Measurements from ENCODE around the gene FOXK1. TPM values are rescaled to one million over a fixed set of nuclear protein-coding genes. Genes with fewer than 3 reads are reported as not detected.
"Not testable (repeated sequence)": the region's sequence is repeated elsewhere in the genome, so short reads cannot be mapped to it uniquely, and the experiment has no call there.

The FOXK1 gene
- total RNA-seq, 1 donor from 2014 or later = 35.6 TPM

DNA sequence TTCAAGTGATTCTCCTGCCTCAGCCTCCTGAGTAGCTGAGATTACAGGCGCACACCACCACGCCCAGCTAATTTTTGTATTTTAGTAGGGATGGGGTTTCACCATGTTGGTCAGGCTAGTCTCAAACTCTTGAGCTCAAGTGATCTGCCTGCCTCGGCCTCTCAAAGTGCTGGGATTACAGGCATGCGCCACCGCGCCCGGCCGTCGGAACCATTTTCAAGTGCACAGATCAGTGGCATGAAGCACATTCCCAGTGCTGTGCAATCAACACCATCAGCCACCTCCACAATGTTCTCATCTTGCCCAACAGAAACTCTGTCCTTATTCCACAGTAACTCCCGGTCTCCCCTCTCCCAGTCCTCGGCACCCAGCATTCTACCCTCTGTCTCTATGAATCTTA lies 4.6 kb upstream of the FOXK1 start:
- not testable (repeated sequence) for H3K4me3 Mint-ChIP-seq (ENCODE audit: low read depth); H3K4me1 Mint-ChIP-seq (ENCODE audit: low read depth)

GRCh38 chr7:4681218-4681851 lies 760 bp upstream of the FOXK1 start:
- Mint-ChIP-seq H3K36me3 (ENCODE audit: low read depth) (peaks cover 15% of the 10 kb centered on the region), H3K4me3 (ENCODE audit: low read depth) (peak overlapping the region; percentile 84), H3K9me3 (no peaks in the 10 kb centered on the region), H3K27me3 (ENCODE audit: low read depth) (no peaks in the 10 kb centered on the region), H3K4me1 (ENCODE audit: low read depth) (peaks cover 19% of the 10 kb centered on the region), H3K27ac (peak overlapping the region; percentile 83)
- intact Hi-C loops (cut with micrococcal nuclease) = no loop called here
- DNase-seq (ENCODE audit: low spot score) = no peak

More for the DNA sequence above, 4.6 kb upstream of the FOXK1 start:
- H3K27me3 Mint-ChIP-seq (ENCODE audit: low read depth); H3K27ac Mint-ChIP-seq; DNase-seq (ENCODE audit: low spot score); intact Hi-C loops (cut with micrococcal nuclease); H3K36me3 Mint-ChIP-seq (ENCODE audit: low read depth); H3K9me3 Mint-ChIP-seq: not testable (repeated sequence)

DNA sequence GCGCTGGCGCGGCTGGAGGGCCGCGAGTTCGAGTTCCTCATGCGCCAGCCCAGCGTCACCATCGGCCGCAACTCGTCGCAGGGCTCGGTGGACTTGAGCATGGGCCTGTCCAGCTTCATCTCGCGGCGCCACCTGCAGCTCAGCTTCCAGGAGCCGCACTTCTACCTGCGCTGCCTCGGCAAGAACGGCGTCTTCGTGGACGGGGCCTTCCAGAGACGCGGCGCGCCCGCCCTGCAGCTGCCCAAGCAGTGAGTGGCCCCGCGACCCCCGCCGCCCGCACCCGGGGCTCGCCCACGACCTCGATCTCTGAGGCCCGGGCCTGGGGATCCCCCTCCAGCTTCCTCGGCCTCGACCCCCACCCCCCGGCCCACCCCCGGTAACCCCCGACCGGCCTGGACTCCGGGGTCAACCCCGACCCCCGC lies 537 bp downstream of the FOXK1 start:
- DNase-seq (ENCODE audit: low spot score) = peak; percentile 32
- H3K27me3 Mint-ChIP-seq (ENCODE audit: low read depth) = no peaks in the 10 kb centered on the region
- no peaks in the 10 kb centered on the region for H3K9me3 Mint-ChIP-seq
- H3K36me3 Mint-ChIP-seq (ENCODE audit: low read depth) = peaks cover 18% of the 10 kb centered on the region
- intact Hi-C loops (cut with micrococcal nuclease) = no loop called here
- peak overlapping the region; percentile 91 for H3K4me3 Mint-ChIP-seq (ENCODE audit: low read depth)
- peaks cover 22% of the 10 kb centered on the region for H3K4me1 Mint-ChIP-seq (ENCODE audit: low read depth)
- H3K27ac Mint-ChIP-seq = no peak overlapping the region

DNA sequence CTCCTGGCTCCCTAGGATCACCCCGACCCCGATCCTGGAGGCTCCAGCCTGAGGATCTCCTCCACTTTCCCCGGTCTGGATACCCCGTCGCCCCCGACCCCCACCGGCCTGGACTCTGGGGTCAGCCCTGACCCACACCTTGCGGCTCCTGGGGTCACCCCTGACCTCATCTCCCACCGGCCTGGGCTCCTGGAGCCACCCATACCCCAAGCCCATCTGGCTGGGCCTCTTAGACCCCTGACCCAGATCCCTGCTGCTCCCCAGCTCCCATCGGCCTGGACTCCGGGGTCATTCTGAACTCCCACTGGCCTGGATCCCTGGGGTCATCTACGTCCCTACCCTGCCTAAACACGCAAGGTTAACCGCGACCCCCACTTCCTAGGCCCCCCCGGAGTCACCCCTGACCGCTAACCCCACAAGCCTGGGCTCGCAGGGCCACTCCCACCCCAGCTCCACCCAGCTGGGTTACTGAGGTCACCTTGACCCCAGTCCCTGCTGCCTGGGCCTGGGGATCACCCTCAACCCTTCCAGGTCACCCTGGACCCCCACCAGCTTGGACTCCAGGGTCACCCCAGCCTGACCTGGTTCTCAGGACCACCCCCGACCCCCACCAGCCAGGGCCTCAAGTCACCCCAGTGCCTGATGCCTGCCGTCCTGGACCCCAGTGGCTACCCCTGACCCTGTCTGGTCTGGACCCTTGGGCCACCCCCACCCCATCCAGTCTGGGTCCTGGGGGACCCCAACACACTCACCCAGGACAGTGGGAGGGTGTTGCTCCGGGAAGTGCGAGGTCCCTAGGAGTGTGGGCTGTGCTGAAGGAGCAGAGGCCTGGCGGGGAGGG lies 1.2 kb downstream of the FOXK1 start:
- peaks cover 24% of the 10 kb centered on the region for H3K4me1 Mint-ChIP-seq (ENCODE audit: low read depth)
- peak; percentile 10 for DNase-seq (ENCODE audit: low spot score)
- no peaks in the 10 kb centered on the region for H3K27me3 Mint-ChIP-seq (ENCODE audit: low read depth)
- peaks cover 21% of the 10 kb centered on the region for H3K36me3 Mint-ChIP-seq (ENCODE audit: low read depth)
- intact Hi-C loops (cut with micrococcal nuclease) = no loop called here
- peak overlapping the region; percentile 92 for H3K27ac Mint-ChIP-seq
- peak overlapping the region; percentile 91 for H3K4me3 Mint-ChIP-seq (ENCODE audit: low read depth)
- no peaks in the 10 kb centered on the region for H3K9me3 Mint-ChIP-seq

- peak overlapping the region; percentile 92 for H3K27ac Mint-ChIP-seq
- intact Hi-C loops (cut with micrococcal nuclease) = loop anchor here (1.0 to 2.0 kb wide), 3 partner anchors 43 to 73 kb away; no protein-coding TSS in a partner anchor
- H3K9me3 Mint-ChIP-seq = no peaks in the 10 kb centered on the region
- H3K36me3 Mint-ChIP-seq (ENCODE audit: low read depth) = peaks cover 21% of the 10 kb centered on the region
- DNase-seq (ENCODE audit: low spot score) = peak; percentile 26
- H3K27me3 Mint-ChIP-seq (ENCODE audit: low read depth) = no peaks in the 10 kb centered on the region
- peak overlapping the region; percentile 91 for H3K4me3 Mint-ChIP-seq (ENCODE audit: low read depth)
- H3K4me1 Mint-ChIP-seq (ENCODE audit: low read depth) = peaks cover 24% of the 10 kb centered on the region
These were observed 1.9 kb downstream of the FOXK1 start for GRCh38 chr7:4683884-4684565.

DNA sequence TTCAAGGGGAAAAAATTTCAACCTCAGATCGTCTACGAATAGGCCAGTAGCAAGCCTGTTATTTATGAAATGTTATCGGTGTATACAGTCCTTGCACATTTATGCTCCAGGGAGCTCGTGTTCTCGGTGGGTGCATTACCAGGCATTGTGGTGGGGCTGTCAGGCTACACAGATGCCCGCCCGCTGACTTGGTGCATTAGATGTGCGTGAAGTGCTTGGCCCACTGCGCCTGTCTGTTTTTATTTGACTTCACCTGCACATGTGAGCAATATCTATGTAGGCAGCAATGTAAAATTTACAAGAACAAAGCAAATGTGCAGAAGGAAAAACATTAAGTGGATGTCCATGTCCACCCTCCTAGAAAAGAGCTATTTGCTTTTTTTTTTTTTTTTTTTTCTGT lies 2.8 kb downstream of the FOXK1 start:
- intact Hi-C loops (cut with micrococcal nuclease) = loop anchor here (1.0 to 2.0 kb wide), 3 partner anchors 44 to 74 kb away; no protein-coding TSS in a partner anchor
- peaks cover 21% of the 10 kb centered on the region for H3K36me3 Mint-ChIP-seq (ENCODE audit: low read depth)
- peak overlapping the region; percentile 92 for H3K27ac Mint-ChIP-seq
- peaks cover 30% of the 10 kb centered on the region for H3K4me1 Mint-ChIP-seq (ENCODE audit: low read depth)
- no peaks in the 10 kb centered on the region for H3K27me3 Mint-ChIP-seq (ENCODE audit: low read depth)
- peak overlapping the region; percentile 91 for H3K4me3 Mint-ChIP-seq (ENCODE audit: low read depth)
- DNase-seq (ENCODE audit: low spot score) = no peak
- no peaks in the 10 kb centered on the region for H3K9me3 Mint-ChIP-seq

DNA sequence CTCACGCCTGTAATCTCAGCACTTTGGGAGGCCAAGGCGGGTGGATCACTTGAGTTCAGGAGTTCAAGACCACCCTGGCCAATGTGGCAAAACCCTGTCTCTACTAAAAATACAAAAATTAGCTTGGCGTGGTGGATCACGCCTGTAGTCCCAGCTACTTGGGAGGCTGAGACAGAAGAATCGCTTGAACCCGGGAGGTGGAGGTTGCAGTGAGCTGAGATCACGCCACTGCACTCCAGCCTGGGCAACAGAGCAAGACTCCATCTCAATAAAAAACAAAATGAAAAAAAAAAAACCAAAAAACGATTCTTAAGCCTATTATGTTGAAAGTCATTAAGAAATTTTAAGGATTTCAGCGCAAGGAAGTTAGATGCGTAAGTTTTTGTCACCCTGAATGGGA lies 3.6 kb downstream of the FOXK1 start:
- H3K9me3 Mint-ChIP-seq = not testable (repeated sequence)

DNA sequence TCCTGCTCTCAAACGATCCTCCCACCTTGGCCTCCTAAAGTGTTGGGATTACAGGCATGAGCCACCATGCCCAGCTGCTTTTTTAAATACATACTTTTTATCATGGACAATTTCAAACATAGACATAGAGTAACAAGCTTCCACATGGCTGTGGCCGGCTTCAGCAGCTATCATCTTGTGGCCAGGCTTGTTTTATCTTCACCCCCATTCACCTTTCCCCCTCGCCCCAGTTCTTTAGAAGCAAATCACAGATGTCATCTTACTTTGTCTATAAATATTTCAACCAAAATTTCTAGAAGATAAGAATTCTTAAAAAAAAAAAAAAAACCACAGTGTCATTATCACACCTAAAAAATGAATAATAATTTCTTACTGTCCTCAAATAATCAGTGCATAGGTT lies 5.9 kb downstream of the FOXK1 start:
- no peak overlapping the region for H3K4me3 Mint-ChIP-seq (ENCODE audit: low read depth)
- intact Hi-C loops (cut with micrococcal nuclease) = no loop called here
- no peaks in the 10 kb centered on the region for H3K9me3 Mint-ChIP-seq
- H3K36me3 Mint-ChIP-seq (ENCODE audit: low read depth) = peaks cover 21% of the 10 kb centered on the region
- peaks cover 38% of the 10 kb centered on the region for H3K4me1 Mint-ChIP-seq (ENCODE audit: low read depth)
- no peak for DNase-seq (ENCODE audit: low spot score)
- no peak overlapping the region for H3K27ac Mint-ChIP-seq
- H3K27me3 Mint-ChIP-seq (ENCODE audit: low read depth) = no peaks in the 10 kb centered on the region

More for the DNA sequence above, 3.6 kb downstream of the FOXK1 start:
- H3K27ac Mint-ChIP-seq; DNase-seq (ENCODE audit: low spot score); H3K27me3 Mint-ChIP-seq (ENCODE audit: low read depth); H3K4me3 Mint-ChIP-seq (ENCODE audit: low read depth): not testable (repeated sequence)
- peaks cover 21% of the 10 kb centered on the region for H3K36me3 Mint-ChIP-seq (ENCODE audit: low read depth)
- intact Hi-C loops (cut with micrococcal nuclease) = loop anchor here (2.0 kb wide), 1 partner anchor 75 kb away; no protein-coding TSS in a partner anchor
- peaks cover 36% of the 10 kb centered on the region for H3K4me1 Mint-ChIP-seq (ENCODE audit: low read depth)

- H3K4me3 Mint-ChIP-seq (ENCODE audit: low read depth) = no peak overlapping the region
- intact Hi-C loops (cut with micrococcal nuclease) = no loop called here
- H3K4me1 Mint-ChIP-seq (ENCODE audit: low read depth) = peaks cover 35% of the 10 kb centered on the region
- H3K27ac Mint-ChIP-seq = no peak overlapping the region
- DNase-seq (ENCODE audit: low spot score) = no peak
- no peaks in the 10 kb centered on the region for H3K9me3 Mint-ChIP-seq
- peaks cover 17% of the 10 kb centered on the region for H3K36me3 Mint-ChIP-seq (ENCODE audit: low read depth)
- H3K27me3 Mint-ChIP-seq (ENCODE audit: low read depth) = no peaks in the 10 kb centered on the region
These were observed 7.1 kb downstream of the FOXK1 start for GRCh38 chr7:4689151-4689550.

DNA sequence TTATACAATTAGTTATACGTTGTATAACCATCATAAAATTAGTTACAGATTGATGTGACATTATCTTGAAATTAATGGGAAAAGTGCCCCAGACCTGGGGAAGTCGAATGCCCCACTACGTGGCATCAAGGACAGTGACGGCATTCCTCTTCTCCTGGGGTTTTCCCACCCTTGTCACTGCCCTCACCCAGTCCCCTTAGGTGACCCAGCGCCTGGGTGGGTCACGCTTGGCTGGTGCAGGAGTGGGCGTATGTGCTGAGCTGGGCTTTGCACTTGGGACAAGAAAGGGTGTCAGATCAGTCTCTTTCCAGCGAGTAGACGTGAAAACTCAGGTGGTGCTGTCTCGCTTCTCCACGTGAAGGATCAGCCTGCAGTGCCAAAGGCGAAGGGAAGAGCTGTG lies 7.6 kb downstream of the FOXK1 start:
- H3K27me3 Mint-ChIP-seq (ENCODE audit: low read depth) = no peaks in the 10 kb centered on the region
- no peak for DNase-seq (ENCODE audit: low spot score)
- H3K36me3 Mint-ChIP-seq (ENCODE audit: low read depth) = peaks cover 12% of the 10 kb centered on the region
- intact Hi-C loops (cut with micrococcal nuclease) = no loop called here
- H3K4me3 Mint-ChIP-seq (ENCODE audit: low read depth) = no peak overlapping the region
- peaks cover 30% of the 10 kb centered on the region for H3K4me1 Mint-ChIP-seq (ENCODE audit: low read depth)
- no peaks in the 10 kb centered on the region for H3K9me3 Mint-ChIP-seq
- no peak overlapping the region for H3K27ac Mint-ChIP-seq

DNA sequence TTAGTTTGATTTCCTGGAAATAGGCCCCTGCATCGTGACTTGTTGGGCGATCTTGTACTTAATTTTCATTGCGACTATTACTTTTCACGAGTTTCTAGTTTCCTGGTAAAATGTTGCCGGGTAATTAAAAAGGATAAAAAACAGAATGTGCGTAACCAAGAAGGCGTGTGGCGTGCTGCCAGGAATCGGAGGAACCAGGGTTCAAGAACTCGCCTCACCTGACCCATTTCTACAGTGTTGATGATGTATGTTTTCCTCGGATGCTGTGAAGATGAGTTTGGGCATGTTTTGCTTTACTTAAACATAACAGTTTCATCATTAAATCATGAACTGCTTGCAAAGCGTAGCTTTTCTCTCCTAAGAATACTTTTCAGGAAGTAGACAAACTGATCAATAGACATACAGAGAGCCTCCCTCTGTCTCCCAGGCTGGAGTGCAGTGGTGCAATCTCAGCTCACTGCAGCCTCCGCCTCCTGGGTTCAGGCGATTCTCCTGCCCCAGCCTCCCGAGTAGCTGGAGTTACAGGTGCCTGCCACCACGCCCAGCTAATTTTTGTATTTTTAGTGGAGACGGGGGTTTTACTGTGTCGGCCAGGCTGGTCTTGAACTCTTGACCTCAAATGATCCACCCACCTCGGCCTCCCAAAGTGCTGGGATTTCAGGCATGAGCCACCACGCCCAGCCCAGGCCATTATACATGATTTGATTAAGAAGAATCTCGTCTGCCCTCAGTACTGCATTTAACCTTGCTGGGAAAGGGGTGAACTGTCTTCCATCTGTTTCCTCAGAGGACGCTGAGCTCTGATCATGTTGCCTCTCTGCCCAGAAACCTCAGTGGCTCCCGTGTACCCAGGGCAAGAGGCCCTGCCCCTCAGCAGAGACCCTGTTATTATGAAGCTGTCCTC lies 9.1 kb downstream of the FOXK1 start:
- no peaks in the 10 kb centered on the region for H3K27me3 Mint-ChIP-seq (ENCODE audit: low read depth)
- peaks cover 24% of the 10 kb centered on the region for H3K4me1 Mint-ChIP-seq (ENCODE audit: low read depth)

GRCh38 chr7:4692055-4692454 lies 10.0 kb downstream of the FOXK1 start:
- no peaks in the 10 kb centered on the region for H3K9me3 Mint-ChIP-seq
- peaks cover 7% of the 10 kb centered on the region for H3K36me3 Mint-ChIP-seq (ENCODE audit: low read depth)
- no peak overlapping the region for H3K4me3 Mint-ChIP-seq (ENCODE audit: low read depth)
- H3K27ac Mint-ChIP-seq = no peak overlapping the region
- no peaks in the 10 kb centered on the region for H3K27me3 Mint-ChIP-seq (ENCODE audit: low read depth)
- peaks cover 19% of the 10 kb centered on the region for H3K4me1 Mint-ChIP-seq (ENCODE audit: low read depth)
- no peak for DNase-seq (ENCODE audit: low spot score)
- intact Hi-C loops (cut with micrococcal nuclease) = no loop called here

More for the DNA sequence above, 9.1 kb downstream of the FOXK1 start:
- H3K4me3 Mint-ChIP-seq (ENCODE audit: low read depth) = no peak overlapping the region
- H3K27ac Mint-ChIP-seq = no peak overlapping the region
- intact Hi-C loops (cut with micrococcal nuclease) = no loop called here
- no peaks in the 10 kb centered on the region for H3K9me3 Mint-ChIP-seq
- DNase-seq (ENCODE audit: low spot score) = no peak
- peaks cover 10% of the 10 kb centered on the region for H3K36me3 Mint-ChIP-seq (ENCODE audit: low read depth)

Measured in activated T-helper 2 cell treated with anti-CD3 and anti-CD28 coated beads, Interferon-gamma antibody, Interleukin-2, Interleukin-4, amounts not matched to agents 10 μg/mL and 5 μg/mL and 100 μg/mL, durations not matched to agents 14 hours and 24 hours and 36 hours (primary cell).